WI38 (cell line): ENCODE results near the gene SNCG.
"Not testable (repeated sequence)": the region's sequence is repeated elsewhere in the genome, so short reads cannot be mapped to it uniquely, and the experiment has no call there.

Source experiments
- H3K4me3 ChIP-seq: 2 replicates; pipeline ENCODE4 v1.5.1; 2011; ENCODE audit warnings: low read depth, mild to moderate bottlenecking, control low read depth, low read length
- CTCF ChIP-seq: IDR thresholded peaks from 2 replicates; pipeline ENCODE4 v1.5.1; 2012; ENCODE audit warnings: low read depth, mild to moderate bottlenecking, control low read depth, low read length

Gene SNCG

GRCh38 chr10:86932674-86933073 lies 25.7 kb upstream of the SNCG start:
- no peak for TF ChIP-seq CTCF
- H3K4me3 ChIP-seq, result no peak overlapping the region

- not testable (repeated sequence) for H3K4me3 ChIP-seq
Measured at GRCh38 chr10:86934162-86934711, 24.2 kb upstream of the SNCG start.

GRCh38 chr10:86936661-86937501 lies 21.5 kb upstream of the SNCG start:
- no peak for TF ChIP-seq CTCF
- no peak overlapping the region for H3K4me3 ChIP-seq

GRCh38 chr10:86937502-86938154 lies 20.8 kb upstream of the SNCG start:
- no peak overlapping the region for H3K4me3 ChIP-seq
- no peak for TF ChIP-seq CTCF

GRCh38 chr10:86938260-86938659 lies 20.1 kb upstream of the SNCG start:
- H3K4me3 ChIP-seq, result no peak overlapping the region
- TF ChIP-seq CTCF, result no peak

- H3K4me3 ChIP-seq, result not testable (repeated sequence)
Measured at GRCh38 chr10:86940076-86940475, 18.3 kb upstream of the SNCG start.

GRCh38 chr10:86940677-86941076 lies 17.7 kb upstream of the SNCG start:
- H3K4me3 ChIP-seq, result no peak overlapping the region
- no peak for TF ChIP-seq CTCF

GRCh38 chr10:86941426-86941825 lies 17.0 kb upstream of the SNCG start:
- TF ChIP-seq CTCF, result no peak
- no peak overlapping the region for H3K4me3 ChIP-seq
